ENCODE data around the gene ST6GALNAC4.

Gene ST6GALNAC4, protein sequence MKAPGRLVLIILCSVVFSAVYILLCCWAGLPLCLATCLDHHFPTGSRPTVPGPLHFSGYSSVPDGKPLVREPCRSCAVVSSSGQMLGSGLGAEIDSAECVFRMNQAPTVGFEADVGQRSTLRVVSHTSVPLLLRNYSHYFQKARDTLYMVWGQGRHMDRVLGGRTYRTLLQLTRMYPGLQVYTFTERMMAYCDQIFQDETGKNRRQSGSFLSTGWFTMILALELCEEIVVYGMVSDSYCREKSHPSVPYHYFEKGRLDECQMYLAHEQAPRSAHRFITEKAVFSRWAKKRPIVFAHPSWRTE

DNA sequence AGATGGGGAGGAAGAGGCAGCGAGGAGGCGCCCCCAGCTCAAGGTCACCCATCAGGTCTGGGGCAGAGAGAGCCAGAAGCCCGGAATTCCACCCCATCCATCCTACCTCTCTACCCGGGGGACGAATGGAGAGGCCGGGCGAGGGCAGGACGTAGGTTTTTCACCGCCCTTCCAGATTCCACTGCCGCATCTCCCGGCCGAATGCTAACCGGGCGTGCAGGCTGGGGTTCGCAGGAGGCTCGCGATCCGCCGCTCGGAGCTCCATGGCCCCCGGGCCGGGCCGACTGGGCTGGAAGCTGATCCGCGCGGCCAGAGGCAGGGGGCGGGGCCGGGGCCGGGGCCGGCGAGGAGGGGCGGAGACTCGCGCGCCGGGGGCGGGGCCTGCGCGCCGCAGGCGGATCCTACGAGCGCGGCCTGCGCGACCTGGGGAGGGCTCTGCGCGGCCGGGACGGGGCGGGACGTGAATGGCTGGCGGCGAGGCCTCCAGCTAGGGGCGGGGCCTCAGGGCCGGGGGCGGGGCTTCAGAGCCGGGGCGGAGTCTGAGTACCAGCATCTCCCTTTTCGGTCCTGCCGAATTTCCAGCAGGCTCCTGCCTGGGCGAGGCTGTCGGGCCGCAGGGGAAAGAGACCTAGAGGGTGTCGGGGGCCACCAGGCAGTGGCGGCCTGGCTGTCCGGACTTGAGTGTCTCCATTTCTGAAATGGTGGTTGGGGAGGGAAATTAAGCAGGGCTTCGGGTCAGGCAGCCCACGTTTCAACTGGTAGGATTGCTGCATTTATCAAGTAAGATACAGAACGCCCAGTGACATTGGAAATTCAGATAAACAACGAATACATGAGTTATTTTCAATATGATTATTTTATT lies at the start of gene ST6GALNAC4:
ST6GALNAC4 (minus strand) TSS at position 322 of the 862 bp plus-strand sequence. CDS start 622 bp downstream, outside the sequence.
- in situ Hi-C loops (cut with MboI; ENCODE audit: low sequenced_read_pairs), result loop anchor here (25.0 kb wide), 2 partner anchors 405 to 705 kb away; no protein-coding TSS in a partner anchor

DNA sequence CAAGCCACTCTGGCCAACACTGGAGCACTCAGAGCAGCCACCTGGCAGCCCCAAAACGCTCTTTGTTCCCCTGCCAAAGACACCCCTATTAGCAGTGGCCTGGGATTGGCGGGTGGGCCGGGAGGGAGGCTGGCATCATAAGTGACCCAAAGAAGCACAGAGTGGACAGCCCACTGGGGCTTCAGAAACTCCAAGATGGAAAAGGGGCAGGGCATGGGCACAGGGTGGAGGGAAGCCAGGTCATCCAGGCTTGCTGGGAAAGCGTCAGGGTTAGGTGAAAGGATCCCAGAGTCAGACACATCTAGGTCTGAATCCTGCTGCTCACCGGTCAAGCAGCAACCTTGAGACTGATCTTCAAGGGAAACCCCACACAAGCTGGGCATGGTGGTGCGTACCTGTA lies 49.1 kb upstream of the ST6GALNAC4 start:
- in situ Hi-C loops (cut with MboI; ENCODE audit: low sequenced_read_pairs), result no loop called here

DNA sequence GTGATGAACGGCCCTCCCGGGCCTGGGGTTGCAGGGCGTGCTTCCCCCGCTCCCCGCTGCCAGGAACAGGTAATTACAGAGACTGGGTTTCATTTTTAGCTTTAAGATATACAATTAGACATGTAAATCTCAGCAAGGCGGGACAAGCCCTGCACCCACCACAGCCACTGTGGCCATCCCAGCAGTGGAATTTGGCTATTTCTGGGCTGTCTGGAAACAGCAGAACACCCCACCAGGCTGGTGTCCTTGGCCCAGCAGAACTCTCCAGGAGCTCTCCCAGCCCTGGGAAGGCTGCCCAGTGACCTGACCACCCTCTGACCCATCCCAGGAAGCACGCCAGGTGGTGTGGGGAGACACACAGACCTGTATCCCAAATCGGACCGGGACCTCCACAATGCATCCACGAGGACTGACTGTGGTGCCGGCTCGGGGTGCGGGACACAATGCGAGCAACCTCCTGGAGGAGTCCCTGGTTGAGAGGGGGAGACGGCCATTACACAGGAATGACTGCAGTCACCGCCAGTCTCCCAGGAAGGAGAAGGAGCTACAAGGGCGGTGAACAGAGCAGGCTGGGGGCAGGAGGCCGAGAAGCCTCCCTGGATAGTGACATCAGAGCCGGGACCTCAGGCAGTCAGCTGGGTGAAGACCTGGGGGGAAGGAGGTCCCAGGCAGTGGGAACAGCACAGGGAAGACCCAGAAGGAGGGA lies 46.7 kb upstream of the ST6GALNAC4 start:
- in situ Hi-C loops (cut with MboI; ENCODE audit: low sequenced_read_pairs), result no loop called here

DNA sequence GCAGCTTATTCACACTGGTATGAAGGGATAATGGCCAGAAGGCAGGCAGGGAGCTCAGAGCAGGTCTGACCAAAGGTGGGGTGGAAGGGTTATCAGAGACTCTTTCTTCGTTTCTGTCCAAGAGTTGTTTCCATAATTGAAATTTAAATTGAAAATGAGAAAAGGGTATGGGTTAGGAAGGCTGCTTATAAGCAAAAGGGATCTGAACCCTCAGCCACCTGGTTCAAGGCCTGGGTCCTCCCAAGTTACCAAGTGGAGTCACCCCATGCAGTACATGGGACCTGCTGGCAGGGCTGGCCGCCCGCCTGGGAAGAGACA lies 46.2 kb upstream of the ST6GALNAC4 start:
- in situ Hi-C loops (cut with MboI; ENCODE audit: low sequenced_read_pairs), result no loop called here

DNA sequence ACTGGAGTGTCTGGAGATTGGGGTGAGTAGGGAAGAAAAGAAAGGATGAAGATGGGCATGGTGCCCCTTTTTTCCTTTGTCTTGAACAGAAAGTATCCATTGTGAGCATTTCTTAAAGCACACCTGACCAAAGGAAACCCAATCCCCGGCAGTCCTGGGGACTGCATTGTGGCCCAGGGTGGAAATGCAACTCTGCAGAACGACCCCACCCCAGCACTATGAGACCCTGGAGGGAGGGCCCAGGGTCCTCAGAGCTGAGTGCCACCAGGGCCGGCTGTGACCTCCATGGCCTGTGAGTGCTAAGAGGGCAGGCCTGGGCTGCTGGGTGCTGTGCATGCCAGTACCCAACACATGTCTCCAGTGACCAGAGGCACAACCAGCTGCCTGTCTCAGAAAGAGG lies 45.4 kb upstream of the ST6GALNAC4 start:
- in situ Hi-C loops (cut with MboI; ENCODE audit: low sequenced_read_pairs), result no loop called here

DNA sequence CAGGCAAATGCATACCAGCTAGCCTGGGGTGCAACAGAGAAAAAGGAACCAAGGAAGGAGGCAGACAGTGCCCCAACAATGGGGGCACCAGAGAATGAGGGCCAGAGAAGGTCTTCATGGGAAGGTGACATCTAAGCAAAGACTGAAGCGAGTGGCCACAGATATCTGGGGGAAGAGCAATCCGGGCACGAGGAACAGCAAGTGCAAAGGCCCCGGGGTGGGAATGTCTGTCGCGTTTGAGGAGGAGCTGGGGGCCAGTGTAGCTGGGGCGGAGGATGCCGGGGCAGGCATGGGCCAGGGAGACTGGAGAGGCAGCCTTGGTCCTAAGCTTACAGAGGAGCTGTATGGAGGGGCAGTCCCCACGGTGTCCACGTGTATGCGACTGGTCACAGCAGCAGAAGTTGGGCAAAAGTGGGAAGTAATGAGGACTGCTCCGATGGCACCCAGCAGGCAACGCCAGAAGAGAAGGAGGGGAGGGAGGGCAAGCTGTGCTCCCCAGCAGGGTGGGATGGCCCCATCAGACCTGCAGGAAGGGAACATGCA lies 44.8 kb upstream of the ST6GALNAC4 start:
- in situ Hi-C loops (cut with MboI; ENCODE audit: low sequenced_read_pairs), result no loop called here

DNA sequence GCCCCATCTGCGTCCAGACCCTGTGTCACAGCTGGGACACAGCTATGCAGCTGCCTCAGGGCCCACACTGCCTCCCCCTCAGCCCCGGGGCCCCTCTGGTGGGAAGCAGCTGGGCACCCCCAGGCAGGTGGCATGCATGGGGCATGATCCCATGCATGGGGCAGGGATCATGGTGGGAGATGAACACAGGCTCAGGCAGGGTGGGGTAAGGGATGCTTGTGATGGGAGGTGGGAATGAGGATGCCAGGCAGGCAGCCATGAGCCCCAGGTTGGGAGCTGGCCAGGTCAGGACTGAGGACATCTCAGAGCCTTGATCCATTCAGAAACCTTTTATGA lies 44.3 kb upstream of the ST6GALNAC4 start:
- in situ Hi-C loops (cut with MboI; ENCODE audit: low sequenced_read_pairs), result no loop called here

DNA sequence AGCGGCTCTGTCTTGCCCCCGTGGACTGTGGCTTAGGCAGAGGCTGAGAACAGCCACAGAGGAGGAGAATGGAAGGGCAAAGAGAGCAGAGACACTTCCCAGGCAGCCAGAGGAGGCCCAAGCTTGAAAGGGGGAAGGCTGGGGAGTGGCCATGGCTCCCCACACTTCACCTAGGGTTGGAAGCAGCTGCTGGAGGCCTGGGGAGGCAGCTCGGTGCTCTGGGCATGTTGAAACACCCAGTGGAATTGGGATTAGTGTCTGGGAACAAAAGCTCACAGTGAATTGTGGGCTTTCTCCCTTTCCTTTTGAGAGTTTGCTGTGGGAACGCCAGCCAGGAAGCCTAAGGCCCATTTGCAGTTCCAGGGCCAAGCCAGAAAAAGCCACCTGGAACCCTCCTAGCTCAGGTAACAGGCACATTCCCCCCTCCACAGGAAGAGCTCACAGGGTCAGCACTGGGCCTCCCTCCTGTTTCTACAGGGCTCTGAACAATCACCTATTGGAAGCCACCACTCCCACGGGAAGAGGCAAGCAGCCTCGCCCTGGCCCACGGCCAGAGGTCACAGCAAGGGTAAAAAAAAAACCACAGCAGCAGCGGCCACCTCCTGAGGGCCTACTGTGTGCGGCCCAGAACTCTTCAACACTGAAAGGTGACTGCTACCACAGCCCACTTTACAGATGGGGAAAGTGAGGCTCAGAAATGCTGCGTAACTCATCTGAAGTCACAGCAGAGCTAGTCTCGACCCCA lies 43.7 kb upstream of the ST6GALNAC4 start:
- in situ Hi-C loops (cut with MboI; ENCODE audit: low sequenced_read_pairs), result no loop called here

DNA sequence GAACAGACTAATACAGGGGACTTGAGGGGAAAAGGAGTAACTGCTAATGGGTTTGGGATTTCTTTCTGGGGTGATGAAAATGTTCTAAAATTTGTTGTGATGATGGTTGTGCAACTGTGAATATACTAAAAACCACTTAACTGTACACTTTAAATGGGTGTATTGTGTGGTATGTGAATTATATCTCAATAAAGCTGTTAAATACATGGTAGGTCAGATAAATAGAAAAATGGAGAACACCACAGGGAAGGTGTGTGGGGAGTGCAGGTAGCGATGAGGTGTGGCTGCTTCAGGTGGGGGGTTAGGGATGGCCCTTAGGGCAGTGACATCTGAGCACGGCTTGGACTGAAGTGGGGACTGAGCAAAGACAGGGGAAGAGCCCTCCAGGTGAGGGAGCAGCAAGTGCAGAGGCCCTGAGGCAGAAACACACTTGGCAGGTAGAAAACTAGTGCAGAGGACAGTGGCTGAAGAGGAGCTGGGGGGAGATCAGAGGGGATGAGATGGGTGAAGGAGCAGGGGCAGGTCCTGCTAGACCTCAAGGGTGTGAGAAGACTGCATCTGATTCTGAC lies 43.1 kb upstream of the ST6GALNAC4 start:
- in situ Hi-C loops (cut with MboI; ENCODE audit: low sequenced_read_pairs), result no loop called here

DNA sequence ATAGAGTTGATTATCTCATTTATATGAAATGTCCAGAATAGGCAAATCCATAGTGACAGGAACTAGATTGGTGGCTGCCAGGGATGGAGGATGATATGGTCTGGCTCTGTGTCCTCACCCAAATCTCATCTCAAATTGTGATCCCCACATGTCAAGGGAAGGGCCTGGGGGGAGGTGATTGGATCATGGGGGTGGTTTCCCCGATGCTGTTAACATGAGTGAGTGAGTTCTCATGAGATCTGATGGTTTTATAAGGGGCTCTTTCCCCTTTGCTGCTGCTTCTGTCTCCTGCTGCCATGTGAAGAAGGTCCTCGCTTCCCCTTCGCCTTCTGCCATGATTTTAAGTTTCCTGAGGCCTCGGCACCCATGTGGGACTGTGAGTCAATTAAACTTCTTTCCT lies 42.6 kb upstream of the ST6GALNAC4 start:
- in situ Hi-C loops (cut with MboI; ENCODE audit: low sequenced_read_pairs), result no loop called here

DNA sequence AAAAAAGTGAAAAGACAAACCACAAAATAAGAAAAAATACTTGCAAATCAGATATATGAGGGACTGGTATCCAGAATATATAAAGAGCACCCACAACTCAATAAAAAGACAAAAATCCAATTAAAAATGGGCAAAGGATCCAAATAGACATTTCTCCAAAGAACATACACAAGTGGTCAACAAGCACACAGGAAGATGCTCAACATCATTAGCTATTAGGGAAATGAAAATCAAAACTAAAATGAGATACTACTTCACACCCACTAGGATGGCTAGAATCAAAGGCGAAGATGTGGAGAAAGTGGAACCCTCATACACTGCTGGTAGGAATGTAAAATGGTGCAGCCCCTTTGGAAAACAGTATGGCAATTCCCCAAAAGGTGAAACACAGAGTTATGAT lies 41.9 kb upstream of the ST6GALNAC4 start:
- in situ Hi-C loops (cut with MboI; ENCODE audit: low sequenced_read_pairs), result no loop called here

DNA sequence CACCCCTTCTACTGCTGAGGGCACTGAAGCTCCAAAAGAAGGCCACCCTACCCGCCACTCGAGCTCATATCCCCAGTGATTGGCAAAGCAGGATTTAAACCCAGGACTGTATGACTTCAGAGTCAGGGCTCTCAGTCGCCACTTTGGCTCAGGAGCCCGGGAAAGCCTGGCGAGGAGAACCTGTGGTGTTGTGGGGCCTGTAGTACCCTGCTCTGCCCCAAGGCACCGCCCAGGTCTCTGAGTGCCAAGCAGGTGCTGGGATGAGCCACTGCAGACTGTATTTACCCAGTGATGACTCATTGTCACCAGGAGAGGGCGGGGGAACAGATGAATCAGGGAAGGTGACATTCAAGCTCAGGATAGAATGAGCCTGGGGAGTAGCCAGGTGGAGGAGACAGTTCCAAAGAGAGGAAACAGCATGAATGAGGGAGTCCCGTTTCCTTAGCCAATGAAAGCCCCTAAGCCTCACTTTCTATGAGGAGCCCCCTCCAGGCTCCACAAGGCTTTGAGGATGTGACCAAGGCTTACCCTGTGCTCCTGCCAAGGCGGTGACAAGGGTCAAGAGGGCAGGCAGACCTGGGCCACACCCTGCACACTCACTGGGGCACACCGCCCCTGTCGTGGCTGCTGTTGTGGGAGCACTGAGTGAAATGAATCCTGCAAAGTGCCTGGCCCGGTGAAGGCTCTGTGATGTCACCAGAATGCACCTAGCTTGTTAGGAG lies 38.6 kb upstream of the ST6GALNAC4 start:
- in situ Hi-C loops (cut with MboI; ENCODE audit: low sequenced_read_pairs), result no loop called here

DNA sequence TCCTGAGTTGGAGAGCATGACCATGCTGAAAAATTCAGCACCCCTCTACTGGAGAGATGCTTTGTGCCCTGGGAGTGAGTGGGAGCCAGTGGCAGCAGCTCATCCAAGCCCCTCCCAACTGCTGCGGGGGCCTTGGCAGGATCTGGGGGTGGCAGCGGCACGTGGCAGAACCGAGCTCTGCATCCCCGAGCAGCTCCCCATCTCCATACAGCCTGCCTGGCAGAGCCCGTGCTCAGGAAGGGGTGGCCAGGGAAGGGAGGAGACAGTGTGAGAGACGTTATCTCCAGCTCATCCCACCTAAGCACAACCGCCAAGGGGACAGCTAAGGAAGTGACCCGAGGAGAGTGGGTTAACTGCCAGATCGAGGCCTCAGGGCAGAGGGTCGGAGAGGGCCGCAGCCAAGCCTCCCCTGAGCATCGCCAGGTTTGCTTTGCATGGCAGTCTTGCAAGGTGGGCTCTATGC lies 38.0 kb upstream of the ST6GALNAC4 start:
- in situ Hi-C loops (cut with MboI; ENCODE audit: low sequenced_read_pairs), result no loop called here

DNA sequence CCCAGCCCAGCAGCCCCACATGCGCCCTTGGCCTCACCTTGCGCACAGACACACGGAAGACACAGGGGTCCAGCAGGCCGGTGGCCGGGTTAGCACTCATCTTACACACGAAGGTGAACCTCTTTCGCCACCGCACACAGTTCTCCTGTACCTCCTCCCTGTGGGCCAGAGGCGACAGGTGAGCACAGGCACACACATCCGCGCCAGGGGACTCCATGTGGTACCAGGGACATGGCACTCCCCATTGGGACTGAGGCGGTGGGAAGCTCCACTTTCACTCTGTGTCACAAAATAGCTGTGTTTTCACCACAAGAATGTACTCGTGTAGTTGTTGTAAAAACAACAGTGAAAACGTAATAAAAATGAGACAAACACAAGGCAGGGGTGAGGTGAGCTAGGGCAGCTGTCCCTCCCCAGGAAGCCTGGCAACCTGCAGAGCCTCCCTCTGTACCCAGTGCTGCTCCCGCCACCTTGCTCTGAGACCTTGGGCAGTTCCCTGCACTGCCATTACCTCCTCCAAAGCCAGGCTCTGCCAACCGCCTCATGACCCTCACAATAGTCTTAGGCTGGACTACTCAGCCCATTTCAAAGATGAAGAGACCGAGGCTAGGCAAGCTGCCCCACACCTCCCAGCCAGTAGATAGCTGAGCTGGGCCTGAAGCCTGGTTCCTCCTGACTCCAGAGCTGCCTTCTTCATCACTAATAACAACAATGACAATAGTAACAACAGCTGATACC lies 37.1 kb upstream of the ST6GALNAC4 start:
- in situ Hi-C loops (cut with MboI; ENCODE audit: low sequenced_read_pairs), result no loop called here

DNA sequence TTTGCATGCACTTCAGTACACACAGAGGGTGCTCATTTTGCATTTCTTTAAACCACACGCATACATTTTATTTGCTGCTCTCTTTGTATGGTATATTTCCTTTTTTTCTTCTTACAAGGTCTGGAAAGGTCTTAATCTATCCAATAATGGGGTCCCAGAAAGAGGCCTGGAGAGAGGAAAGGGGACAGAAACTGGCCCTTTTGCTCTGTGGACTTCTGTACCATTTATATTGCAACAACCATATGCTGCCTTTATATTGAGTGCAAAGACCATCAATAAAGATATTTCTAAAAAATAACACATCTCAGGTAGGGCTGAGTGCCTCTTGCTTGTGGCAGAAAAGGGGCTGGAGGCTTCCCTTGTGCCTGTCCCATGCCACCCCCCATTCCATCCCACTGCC lies 36.3 kb upstream of the ST6GALNAC4 start:
- in situ Hi-C loops (cut with MboI; ENCODE audit: low sequenced_read_pairs), result no loop called here

DNA sequence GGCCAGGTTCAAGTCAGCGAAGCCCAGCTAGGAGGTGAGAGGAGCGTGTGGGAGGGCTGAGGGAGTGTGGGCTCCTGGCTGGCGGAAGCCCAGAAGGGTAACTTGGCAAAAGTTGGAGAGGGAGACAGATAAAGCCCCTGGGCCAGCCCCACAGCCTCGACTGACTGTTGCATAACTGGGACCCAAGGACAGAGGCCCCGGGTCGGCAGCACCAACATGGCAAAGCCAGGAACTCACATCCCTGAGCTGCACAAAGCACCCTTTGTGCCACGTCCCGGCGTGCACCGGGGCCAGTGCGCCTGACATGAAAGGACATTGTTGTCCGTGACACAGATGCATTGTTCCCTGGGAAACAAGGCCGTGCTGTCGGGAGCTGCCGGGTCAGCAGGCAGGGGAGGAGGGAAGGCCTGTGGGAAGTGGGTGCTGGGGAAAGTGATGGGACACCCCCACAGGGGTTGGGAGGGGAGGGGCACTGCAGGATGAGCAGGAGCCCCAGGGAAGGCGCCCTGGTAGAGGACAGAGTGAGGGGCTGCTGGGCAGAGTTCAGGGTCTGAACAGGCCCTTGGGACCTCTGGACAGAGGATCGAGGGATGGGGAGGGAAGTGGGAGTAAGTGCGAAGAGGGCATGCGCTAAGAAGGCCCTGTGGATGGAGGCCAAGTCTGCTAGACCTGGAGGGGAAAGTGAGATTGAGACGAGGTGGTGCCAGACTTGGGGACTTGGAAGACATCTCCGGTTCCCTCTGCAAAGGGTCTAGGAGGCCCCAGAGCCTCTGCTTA lies 33.9 kb upstream of the ST6GALNAC4 start:
- in situ Hi-C loops (cut with MboI; ENCODE audit: low sequenced_read_pairs), result no loop called here

DNA sequence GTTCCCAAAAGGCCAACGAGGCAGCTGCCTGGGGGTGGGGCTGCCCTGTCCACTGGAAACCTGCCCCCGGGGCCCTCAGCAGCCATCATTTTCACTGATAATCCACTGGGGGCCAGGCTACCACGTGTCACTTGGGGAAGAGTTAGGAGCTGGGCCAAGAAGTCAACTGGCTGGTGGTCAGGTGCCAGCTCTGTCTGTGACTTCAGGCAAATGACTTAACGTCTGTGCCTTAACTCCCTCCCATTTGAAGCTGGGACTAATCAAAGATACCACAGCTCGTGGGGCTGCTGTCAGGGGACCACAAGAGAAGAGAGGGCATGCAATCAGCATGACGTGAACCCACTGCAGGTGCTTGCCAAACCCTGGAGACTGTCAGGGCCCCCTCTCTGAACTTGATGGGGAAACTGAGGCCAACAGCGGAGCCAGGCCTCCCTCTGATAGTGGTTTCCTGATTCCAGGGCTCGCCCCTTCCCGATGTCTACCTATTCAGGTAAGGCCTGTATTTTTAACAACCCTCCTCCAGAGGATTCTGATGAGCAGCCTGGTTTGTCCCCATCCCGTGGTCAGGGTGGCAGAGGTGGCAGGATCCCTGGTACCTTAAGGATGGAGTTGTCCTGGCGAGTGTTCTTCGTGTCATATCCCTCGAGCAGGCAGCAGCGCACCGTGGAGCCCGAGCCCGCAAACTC lies 33.1 kb upstream of the ST6GALNAC4 start:
- in situ Hi-C loops (cut with MboI; ENCODE audit: low sequenced_read_pairs), result loop anchor here (5.0 to 25.0 kb wide), 2 partner anchors 82 to 1013 kb away; no protein-coding TSS in a partner anchor
